Measurements from ENCODE around the gene TXNDC2. TPM values are rescaled to one million over a fixed set of nuclear protein-coding genes. Genes with fewer than 3 reads are reported as not detected.

Gene TXNDC2
- total RNA-seq, 3 donors from 2014 or later = 0.28 TPM; not detected in 2

DNA sequence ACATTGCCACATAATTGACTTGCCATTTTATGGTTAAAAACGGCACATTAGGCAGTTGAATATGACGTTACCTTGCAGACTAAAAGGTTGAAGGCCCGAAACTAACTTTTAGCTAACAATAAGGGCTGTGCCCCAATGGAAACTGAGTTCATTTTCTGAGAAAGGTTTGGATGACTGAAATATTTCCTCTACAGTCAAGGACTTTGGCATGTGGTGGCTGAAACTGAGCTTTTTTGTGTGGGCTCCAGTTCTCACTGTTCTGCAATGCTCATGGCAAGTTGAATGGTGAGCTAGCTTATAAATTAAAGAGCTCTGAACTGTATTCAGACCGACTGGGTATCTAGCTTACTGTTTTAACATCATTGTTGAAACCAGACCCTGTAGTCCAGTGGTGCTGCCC lies 23.8 kb upstream of the TXNDC2 start:
- Histone ChIP-seq H3K36me3 (ENCODE audit: low read depth) (no peaks in the 10 kb centered on the region), H3K4me3 (no peak overlapping the region), H3K4me1 (ENCODE audit: low read depth) (no peaks in the 10 kb centered on the region), H3K9me3 (peaks cover 6% of the 10 kb centered on the region)
- ATAC-seq = no peak
- intact Hi-C loops (cut with DNase I, micrococcal nuclease) = no loop called here
- TF ChIP-seq CTCF (IDR thresholded peaks at IDR 0.05) = no peak
- no peak for DNase-seq

- Histone ChIP-seq H3K36me3 (ENCODE audit: low read depth) (no peaks in the 10 kb centered on the region), H3K4me3 (no peak overlapping the region), H3K9me3 (peaks cover 6% of the 10 kb centered on the region), H3K4me1 (ENCODE audit: low read depth) (no peaks in the 10 kb centered on the region)
- ATAC-seq (no peak), DNase-seq (no peak)
- intact Hi-C loops (cut with DNase I, micrococcal nuclease) = no loop called here
- TF ChIP-seq CTCF (IDR thresholded peaks at IDR 0.05) = no peak
These were observed 23.1 kb upstream of the TXNDC2 start for GRCh38 chr18:9862686-9863085.

GRCh38 chr18:9863282-9863681 lies 22.5 kb upstream of the TXNDC2 start:
- H3K36me3 ChIP-seq (ENCODE audit: low read depth) = no peaks in the 10 kb centered on the region
- peaks cover 6% of the 10 kb centered on the region for H3K9me3 ChIP-seq
- H3K4me1 ChIP-seq (ENCODE audit: low read depth) = no peaks in the 10 kb centered on the region
- ATAC-seq (no peak), DNase-seq (no peak)
- no peak for TF ChIP-seq CTCF (IDR thresholded peaks at IDR 0.05)
- intact Hi-C loops (cut with DNase I, micrococcal nuclease) = no loop called here
- no peak overlapping the region for H3K4me3 ChIP-seq

GRCh38 chr18:9865764-9866490 lies 19.8 kb upstream of the TXNDC2 start:
- Histone ChIP-seq H3K9me3 (peaks cover 6% of the 10 kb centered on the region), H3K4me3 (no peak overlapping the region), H3K36me3 (ENCODE audit: low read depth) (no peaks in the 10 kb centered on the region), H3K4me1 (ENCODE audit: low read depth) (peaks cover 17% of the 10 kb centered on the region)
- no peak for ATAC-seq
- no peak for DNase-seq
- intact Hi-C loops (cut with DNase I, micrococcal nuclease) = no loop called here
- TF ChIP-seq CTCF (IDR thresholded peaks at IDR 0.05) = no peak

DNA sequence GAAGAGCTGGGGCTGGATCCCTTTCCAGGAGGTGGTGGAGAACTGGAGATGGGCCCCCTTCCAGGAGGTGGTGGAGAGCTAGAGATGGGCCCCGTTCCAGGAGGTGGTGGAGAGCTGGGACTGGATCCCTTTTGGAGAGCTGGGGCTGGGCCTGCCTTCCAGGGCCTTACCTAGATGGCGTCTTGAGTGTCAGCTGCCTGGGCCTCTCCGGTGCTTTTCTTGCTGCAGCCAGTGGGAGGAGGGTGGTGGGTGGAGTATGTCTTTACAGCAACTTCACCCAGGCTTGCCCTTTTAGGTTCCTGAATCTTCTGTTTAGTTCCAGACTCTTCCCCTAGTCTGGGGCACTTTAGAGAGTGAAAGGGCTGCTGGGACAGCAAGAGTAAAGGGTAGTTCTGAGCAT lies 19.1 kb upstream of the TXNDC2 start:
- peaks cover 17% of the 10 kb centered on the region for H3K4me1 ChIP-seq (ENCODE audit: low read depth)
- DNase-seq (no peak), ATAC-seq (no peak)
- intact Hi-C loops (cut with DNase I, micrococcal nuclease) = no loop called here
- peaks cover 6% of the 10 kb centered on the region for H3K9me3 ChIP-seq
- no peaks in the 10 kb centered on the region for H3K36me3 ChIP-seq (ENCODE audit: low read depth)
- H3K4me3 ChIP-seq = no peak overlapping the region
- no peak for TF ChIP-seq CTCF (IDR thresholded peaks at IDR 0.05)
